Lower leg skin (tissue), 3 donors: ENCODE data around the gene C17orf58.
"Not testable (repeated sequence)": the region's sequence is repeated elsewhere in the genome, so short reads cannot be mapped to it uniquely, and the experiment has no call there.

Experiments
- POLR2A ChIP-seq, 2 donors: fragments of 450-650 bp; IDR thresholded peaks; one replicate each; pipeline ENCODE4 v1.6.1; 2016 to 2017; ENCODE audit warnings: antibody characterized with exemption in 2 of 2, mild to moderate bottlenecking in 1 of 2, moderate library complexity in 1 of 2
- TF ChIP-seq, protein P1 (sequence below), 3 donors: fragments of 450-650 bp; IDR thresholded peaks; one replicate each; pipeline ENCODE4 v1.5.1; 2016; ENCODE audit warnings: antibody characterized with exemption in 3 of 3, mild to moderate bottlenecking in 3 of 3, moderate library complexity in 2 of 3

- TF ChIP-seq, protein P1, sequence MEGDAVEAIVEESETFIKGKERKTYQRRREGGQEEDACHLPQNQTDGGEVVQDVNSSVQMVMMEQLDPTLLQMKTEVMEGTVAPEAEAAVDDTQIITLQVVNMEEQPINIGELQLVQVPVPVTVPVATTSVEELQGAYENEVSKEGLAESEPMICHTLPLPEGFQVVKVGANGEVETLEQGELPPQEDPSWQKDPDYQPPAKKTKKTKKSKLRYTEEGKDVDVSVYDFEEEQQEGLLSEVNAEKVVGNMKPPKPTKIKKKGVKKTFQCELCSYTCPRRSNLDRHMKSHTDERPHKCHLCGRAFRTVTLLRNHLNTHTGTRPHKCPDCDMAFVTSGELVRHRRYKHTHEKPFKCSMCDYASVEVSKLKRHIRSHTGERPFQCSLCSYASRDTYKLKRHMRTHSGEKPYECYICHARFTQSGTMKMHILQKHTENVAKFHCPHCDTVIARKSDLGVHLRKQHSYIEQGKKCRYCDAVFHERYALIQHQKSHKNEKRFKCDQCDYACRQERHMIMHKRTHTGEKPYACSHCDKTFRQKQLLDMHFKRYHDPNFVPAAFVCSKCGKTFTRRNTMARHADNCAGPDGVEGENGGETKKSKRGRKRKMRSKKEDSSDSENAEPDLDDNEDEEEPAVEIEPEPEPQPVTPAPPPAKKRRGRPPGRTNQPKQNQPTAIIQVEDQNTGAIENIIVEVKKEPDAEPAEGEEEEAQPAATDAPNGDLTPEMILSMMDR (IDR thresholded peaks at IDR 0.05), result not testable (repeated sequence)
- TF ChIP-seq POLR2A (IDR thresholded peaks at IDR 0.05), result not testable (repeated sequence)
These were observed 26.3 kb upstream of the C17orf58 start for GRCh38 chr17:68022547-68022946.
